NCI-H1092 (cell line): ENCODE measurements around the gene AP2S1.
"Not testable (repeated sequence)": the region's sequence is repeated elsewhere in the genome, so short reads cannot be mapped to it uniquely, and the experiment has no call there.

Experiments used
- DNase-seq: peaks from one replicate; lab custom pipeline; 2025; lab: John Stamatoyannopoulos, UW

AP2S1 gene

GRCh38 chr19:46841458-46842083 lies 9.1 kb downstream of the AP2S1 start:
- DNase-seq: no peak

GRCh38 chr19:46840498-46840942 lies 10.1 kb downstream of the AP2S1 start:
- DNase-seq: peak; percentile 24

DNA sequence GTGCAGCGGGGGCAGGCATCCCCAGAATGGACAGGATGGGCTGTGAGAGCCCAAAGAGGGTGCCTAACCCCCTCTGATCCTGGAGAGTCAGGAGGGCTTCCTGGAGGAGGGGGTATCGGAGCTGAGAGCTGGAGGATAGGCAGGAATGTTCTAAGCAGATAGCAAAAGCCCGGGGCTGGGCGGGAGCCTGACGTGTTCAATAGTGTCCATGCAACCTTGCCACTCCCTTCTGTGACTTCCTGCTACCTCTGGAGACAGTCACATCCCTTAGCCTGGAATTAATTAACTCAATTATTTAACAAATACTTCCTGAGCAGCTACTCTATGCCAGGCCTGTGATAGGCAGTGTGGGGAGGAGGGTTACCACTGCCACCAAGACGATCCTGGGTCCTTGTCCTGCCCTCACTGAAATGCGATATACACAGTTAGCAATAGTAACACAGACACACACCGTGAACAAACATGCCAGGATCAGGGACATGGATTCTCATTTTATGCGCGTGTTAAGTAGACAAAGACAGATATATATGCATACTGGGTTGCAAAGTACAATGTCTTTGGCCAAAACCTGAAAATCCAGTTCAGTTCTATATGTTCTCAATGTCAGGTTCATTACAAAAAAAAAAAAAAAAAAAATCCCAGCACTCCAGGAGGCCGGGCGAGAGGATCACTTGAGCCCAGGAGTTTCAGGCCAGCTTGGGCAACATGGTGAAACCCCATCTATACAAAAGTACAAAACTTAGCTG lies 10.7 kb downstream of the AP2S1 start:
- DNase-seq: no peak

DNA sequence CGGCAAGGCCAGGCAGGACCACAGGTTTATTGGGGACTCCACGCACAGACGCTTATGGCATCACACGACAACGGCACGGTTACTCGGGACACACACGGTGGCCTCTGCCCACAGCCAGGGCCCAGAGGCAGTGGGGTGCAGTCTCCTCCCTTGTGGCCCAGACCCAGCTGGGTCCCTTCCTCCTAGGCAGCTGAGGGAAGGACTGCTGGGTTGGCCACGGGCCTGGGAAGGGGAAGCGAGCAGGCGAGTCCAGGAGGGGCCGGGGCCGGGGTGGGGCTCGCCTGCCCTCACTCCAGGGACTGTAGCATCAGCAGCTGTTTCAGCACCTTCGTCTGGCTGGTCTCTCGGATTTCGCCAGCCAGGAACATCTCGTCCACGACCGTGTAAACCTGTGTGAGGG lies 12.5 kb downstream of the AP2S1 start:
- no peak for DNase-seq

- no peak for DNase-seq
These were observed 15.7 kb downstream of the AP2S1 start for GRCh38 chr19:46834984-46835383.

- DNase-seq: no peak
These were observed 16.5 kb downstream of the AP2S1 start for GRCh38 chr19:46834121-46834520.

DNA sequence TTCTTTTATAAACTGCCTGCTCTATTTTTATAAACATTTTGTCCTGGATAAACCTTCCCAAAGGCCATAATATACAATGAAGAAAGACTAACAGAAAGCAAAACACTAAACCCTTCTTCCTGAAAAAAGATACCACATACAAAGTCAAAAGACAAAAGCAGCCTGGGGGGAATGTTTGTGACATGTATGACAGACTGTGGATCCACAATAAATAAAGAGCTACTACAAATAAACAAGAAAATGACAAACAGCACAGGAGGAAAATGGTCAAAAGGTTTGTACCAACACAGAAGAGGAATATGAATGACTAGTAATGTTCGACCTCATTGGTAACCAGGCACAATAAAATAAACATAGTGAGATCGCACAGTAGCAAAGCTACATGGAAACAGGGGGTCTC lies 19.8 kb downstream of the AP2S1 start:
- DNase-seq: no peak

- no peak for DNase-seq
These were observed 22.2 kb downstream of the AP2S1 start for GRCh38 chr19:46828484-46828883.

DNA sequence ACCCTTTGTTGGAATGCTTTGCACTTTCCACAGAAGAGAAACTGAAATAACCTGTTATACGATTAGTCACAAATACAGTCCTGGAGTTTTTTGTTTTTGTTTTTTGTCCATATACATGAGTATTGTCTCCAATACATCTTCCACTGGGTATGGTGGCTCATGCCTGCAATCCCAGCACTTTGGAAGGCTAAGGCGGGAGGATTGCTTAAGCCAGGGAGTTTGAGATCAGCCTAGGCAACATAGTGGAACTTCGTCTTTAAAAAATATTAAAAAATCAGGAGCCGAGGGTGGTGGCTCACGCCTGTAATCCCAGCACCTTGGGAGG lies 25.0 kb downstream of the AP2S1 start:
- no peak for DNase-seq

GRCh38 chr19:46824890-46825730 lies 25.5 kb downstream of the AP2S1 start:
- DNase-seq: no peak

GRCh38 chr19:46823049-46823448 lies 27.6 kb downstream of the AP2S1 start:
- no peak for DNase-seq

- DNase-seq: not testable (repeated sequence)
These were observed 28.2 kb downstream of the AP2S1 start for GRCh38 chr19:46822410-46822787.

DNA sequence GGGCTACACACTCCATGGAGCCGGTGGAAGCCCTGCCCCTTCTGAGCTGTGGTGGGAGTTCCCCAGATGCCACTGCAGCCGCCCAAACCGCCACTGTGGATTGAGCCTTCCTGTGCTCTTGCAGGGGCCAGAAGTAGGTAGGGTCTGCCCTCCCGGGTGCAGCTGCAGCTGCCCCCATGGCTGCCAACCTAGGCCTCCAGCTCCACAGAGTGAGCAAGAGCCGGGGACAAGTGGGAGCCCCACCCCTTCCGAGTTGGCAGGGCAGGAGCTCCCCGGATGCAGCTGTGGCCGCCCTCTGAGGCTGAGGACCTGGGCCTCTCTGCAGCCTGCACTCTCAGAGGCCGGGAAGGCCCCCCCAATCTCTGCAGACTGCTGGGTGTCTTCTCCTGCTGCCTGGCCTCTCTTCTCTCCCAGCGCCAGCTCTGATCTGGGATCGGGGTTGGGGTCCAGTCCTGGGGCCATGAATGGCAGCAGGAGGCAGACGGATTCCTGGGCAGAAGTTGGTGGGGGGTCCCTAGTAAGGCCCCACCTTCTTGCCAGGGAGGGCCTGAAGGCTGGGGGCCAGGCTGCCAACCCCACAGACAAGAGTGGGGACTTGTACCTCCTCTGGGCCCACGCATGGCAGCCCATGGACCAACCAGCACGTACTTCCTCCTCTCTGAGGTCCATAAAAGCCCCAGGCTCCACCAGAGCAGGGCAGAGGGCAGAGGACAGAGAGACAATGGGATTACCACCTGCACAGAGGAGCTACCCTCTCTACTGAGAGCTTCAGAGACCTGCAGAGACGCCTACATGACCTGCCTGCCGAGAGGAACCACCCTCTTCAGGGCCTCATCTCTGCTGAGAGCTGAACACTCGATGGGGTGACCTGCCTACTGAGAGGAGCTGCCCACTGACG lies 28.9 kb downstream of the AP2S1 start:
- DNase-seq: no peak

- DNase-seq: no peak
These were observed 31.8 kb downstream of the AP2S1 start for GRCh38 chr19:46818812-46819211.

GRCh38 chr19:46815833-46816627 lies 34.6 kb downstream of the AP2S1 start:
- no peak for DNase-seq

DNA sequence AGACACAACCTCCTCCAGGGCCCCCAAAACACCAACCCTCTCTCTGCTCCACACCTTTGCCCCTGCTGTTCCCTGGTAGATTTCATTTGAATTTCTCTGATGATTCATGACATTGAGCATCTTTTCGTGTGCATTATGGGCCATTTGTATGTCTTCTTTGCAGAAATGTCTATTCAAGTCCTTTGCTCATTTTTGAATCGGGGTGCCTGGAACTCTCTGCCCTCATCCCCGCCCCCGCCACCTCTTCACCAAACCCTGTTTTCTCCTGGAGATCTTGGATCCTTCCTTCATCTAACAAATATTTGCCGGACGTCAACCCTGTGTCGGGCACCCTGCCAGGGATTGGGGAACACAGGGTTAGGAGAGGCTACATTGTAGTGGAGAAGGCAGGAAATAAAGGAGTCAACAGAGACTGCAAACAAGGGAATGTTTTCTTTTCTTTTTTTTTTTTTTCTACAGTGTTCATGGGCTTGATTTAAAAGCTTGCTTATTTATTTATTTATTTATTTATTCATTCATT lies 36.7 kb downstream of the AP2S1 start:
- DNase-seq: peak; percentile 26

- no peak for DNase-seq
These were observed 37.4 kb downstream of the AP2S1 start for GRCh38 chr19:46812977-46813838.

DNA sequence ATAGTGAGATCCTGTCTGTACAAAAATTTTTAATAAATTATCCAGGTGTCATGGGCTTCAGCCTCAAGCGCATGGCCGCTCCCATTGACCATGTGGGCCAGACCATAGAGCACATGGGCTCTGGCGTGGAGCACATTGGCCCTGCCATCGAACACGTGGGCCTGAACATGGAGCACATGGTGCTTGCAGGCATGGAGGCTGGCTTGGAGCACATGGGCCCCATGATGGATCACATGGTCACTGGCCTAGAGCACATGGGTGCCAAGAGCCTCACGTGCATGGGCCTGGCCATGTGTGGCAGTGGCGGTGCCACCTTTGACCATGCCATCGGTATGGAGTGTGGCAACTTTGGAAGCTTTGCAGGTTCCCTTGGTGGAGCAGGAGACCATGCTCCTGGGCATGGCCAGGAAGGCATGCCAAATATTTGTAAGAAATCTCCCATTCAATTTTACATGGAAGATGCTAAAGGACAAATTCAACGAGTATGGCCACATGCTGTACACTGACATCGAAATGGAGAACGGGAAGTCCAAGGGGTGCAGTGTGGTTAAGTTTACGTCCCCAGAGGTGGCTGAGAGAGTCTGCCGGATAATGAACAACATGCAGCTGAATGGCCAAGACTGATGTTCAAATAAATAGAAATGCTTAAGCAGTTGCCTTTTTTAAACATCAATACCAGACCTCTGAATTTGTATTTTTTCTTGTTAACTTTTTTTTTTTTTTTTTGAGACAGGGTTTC lies 40.9 kb downstream of the AP2S1 start:
- no peak for DNase-seq

DNA sequence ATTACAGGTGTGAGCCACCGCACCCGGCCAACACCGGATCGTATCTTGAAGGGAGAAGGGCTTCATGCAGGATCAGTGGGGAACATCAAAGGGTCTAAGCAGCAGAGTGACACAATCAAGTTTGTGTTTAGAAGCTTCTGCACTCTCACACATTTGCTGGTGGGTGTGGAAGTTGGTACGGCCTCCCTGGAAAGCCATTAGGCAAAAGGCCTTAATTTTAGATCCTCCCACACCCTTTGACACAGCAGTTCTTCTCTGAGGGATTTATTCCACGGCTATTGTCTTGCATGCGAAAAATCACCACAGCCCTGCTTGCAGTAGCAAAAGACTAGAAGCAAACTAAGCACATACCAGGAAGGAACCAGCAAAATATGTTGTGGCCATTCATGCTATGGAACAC lies 44.0 kb downstream of the AP2S1 start:
- DNase-seq: no peak
